Activated CD4-positive, alpha-beta T cell treated with anti-CD3 and anti-CD28 coated beads for 48 hours (primary cell): ENCODE measurements around the gene GBA2.
A peak's percentile ranks its signal among the peaks of the same experiment; 100 is the strongest.

Experiments used
- DNase-seq: peaks from one replicate; pipeline ENCODE4 v3.0.0-alpha.2; 2020

Gene GBA2

DNA sequence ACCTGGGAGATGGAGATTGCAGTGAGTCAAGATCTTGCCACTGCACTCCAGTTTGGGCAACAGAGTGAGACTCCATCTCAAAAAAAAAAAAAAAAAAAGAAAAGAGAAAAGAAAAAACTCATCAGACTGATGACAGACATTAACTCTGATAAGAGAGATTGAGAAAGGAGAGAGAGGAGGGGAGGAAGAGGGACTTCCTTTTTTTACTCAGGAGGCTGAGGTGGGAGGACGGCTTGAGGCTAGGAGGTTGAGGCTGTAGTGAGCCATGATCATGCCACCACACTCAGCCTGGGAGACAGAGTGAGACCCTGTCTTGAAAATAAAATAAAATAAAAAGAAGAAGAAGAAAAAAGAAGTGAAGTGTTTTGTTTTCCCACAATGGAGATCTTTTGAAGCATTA lies 14.8 kb upstream of the GBA2 start:
- no peak for DNase-seq

DNA sequence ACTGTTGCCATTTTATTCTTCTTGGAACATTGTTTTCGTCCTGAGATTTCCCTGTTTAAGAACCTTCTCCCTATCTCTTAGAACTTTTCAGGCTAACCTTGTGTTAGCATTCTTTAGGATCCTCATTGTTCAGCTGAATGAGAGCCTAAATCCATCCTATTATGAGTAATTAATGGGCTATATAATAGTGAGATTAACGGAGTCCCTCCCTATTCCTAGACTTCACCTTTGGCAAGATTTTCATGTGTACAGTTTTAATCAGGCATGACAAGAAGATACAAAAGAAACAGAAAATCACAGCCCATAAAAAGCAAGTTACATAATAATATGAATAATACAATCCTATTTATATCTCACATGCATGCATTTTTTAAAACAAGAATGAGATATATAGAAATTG lies 14.2 kb upstream of the GBA2 start:
- no peak for DNase-seq

GRCh38 chr9:35760651-35761050 lies 11.6 kb upstream of the GBA2 start:
- DNase-seq, result no peak

DNA sequence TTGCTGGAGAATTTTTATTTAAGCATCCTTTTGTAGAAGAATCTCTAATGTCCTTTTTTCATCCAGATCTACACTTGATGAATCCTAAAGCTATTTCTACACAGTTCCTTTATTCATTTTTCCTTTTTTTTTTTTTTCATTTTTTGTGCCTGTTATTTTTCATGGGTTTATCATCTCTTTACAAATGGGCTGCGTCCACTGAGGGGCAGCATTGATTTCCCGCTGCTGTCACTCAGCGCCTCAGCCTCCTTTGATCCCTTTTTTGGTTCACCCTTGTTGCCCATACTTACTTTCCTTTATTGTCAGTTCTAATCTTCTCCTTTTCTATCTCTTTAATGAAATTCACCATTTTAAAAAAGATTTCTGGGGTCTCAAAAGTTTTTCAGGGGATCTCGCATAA lies 10.8 kb upstream of the GBA2 start:
- no peak for DNase-seq

DNA sequence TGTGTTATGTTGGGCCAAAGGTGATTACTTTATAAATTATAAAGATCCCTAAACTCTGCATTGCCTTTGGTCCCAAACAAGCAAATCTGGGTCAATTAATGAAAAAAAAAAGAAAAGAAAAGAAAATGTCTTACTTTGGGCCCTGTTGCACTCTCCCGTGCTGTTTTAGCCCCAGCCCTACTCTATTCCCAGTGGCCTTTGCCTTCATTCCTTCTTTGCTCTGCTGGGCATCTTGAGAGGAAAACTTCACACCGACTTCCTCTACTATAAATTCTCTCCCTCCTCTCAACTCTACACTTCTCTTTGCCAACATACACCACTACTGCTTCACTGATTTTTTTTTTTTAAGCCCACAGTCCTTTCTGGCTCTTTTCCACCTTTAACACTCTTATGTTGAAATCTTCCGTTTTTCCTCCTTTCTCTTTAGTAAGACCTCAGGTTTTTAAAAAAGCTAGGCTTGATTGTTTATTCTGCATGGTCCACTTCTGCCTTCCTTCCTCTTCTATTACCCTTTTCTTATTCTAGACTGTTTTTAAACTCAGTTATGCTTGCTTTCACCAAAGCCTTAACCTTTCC lies 9.5 kb upstream of the GBA2 start:
- no peak for DNase-seq

DNA sequence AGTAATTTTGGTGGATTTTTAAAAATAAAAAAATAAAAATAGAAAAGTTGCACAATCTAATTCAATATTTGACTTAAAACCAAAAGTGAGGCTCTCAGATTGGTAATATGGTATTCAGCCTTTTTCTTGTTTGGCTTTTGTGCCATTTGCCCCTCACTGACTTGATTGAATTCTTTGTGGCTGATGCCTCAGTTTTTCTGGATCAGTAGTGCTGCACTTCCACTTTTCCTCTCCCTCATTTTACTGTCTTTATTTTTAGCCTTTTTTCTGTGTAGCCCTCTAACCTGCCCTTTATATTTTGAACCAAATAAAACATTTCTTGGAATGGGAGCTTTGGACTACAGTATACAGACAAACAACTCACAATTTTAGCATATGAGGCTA lies 8.9 kb upstream of the GBA2 start:
- DNase-seq, result no peak

GRCh38 chr9:35757226-35757891 lies 8.3 kb upstream of the GBA2 start:
- peak; percentile 28 for DNase-seq

DNA sequence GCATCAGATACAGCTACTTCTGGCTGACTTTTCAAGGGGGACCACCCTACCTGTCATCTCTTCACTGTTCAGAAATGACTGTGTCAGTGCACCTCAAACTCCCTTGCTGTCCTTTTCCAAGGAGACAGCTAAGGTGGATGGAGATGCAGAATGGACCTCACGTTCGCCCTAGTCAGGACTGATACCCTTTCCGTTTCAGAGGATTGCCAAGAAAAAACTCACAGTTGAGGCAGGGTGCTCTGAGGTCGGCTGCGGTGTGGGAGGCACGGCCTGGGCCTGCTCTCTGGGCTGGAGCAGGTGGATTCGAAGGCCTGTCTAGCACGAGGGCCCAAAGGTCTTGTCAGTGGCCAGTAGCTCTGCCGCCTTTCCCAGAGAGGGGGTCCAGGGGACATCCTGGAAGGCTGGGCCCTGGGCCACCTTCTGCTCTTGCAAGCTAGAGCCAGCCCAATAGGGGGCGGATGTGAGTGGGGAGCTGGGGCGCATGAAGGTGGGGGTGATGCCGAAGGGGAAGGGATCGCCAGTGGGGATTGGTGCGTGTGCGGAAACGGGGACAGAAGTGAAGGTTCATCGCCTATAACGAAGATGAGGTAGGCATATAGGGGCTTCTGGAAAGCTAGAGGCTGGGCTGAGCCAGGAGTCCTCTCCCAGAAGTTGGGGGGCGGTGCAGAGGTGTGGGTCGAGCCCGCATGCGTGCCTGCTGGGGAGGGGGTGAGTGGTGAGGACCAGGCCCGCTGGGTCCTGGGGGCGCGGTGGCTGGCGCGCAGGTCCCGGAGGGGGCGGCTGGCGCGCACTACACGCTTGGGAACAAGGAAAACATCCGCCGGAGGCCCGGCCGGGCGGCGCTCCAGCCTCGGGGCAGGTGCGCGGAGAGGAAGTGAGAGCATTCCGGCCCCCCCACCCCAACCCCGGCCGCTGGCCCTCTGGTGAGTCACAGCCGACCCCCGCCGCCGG lies 7.5 kb upstream of the GBA2 start:
- DNase-seq, result peak; percentile 90

- DNase-seq, result no peak
Observed at GRCh38 chr9:35755071-35755470, 6.0 kb upstream of the GBA2 start.

GRCh38 chr9:35754264-35754663 lies 5.2 kb upstream of the GBA2 start, which contains the start of gene MSMP:
Gene MSMP, minus strand, starts transcription at chr9:35754276. Its CDS starts 147 bp downstream, at chr9:35754129.
- DNase-seq, result no peak

DNA sequence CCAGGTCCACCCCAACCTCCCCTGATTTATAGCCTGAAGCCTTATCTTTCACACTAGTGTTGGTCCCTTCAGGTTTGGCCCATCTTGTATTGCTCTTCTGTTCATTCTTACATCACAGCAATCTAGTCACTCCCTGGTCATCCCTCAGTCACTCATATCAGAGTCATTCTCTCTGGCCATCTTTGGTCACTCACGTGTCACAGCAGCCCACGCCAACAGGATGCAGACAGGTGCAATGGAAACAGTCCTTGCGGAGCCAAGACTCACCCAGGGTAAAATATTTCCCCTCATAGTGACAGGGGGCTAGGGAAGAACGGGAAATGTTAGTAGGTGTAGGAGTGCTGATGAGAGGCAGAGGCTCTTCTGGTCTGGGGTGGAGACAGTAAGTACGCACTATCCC lies 4.4 kb upstream of the GBA2 start:
- no peak for DNase-seq

GRCh38 chr9:35750256-35750531 lies 1.2 kb upstream of the GBA2 start:
- no peak for DNase-seq

DNA sequence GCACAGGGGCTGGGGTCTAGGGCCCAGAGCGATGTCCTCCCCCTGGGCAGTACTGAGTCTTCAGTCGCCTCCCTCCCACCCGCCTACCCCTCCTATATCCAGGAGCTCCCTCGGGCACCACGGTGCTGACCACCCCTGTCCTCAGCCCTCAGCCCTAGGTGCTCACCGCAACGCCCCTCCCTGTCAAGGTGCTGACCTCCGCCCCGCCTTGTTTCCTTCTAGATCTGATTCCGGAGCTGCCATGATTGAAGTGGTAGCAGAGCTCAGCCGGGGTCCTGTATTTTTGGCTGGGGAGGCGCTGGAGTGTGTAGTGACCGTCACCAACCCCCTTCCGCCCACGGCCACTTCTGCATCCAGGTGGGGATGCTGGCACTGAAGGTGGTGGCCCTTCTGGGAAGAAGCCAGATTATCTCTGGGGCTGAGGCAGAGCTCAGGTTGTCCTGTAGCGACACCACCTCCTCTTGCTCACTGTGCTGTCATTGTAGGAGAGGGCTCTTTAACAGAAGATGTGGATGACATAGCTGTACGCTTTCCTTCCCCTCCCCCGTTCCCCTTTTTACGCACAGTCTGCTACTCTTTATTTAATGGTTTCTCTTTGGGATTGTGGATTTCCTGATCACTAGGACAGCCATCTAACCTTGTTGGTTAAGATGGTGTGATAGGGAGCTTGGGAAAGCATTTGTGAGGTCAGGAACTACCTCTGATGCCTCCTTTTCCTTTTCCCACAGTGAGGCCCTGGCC lies 657 bp upstream of the GBA2 start:
- DNase-seq, result peak; percentile 53

DNA sequence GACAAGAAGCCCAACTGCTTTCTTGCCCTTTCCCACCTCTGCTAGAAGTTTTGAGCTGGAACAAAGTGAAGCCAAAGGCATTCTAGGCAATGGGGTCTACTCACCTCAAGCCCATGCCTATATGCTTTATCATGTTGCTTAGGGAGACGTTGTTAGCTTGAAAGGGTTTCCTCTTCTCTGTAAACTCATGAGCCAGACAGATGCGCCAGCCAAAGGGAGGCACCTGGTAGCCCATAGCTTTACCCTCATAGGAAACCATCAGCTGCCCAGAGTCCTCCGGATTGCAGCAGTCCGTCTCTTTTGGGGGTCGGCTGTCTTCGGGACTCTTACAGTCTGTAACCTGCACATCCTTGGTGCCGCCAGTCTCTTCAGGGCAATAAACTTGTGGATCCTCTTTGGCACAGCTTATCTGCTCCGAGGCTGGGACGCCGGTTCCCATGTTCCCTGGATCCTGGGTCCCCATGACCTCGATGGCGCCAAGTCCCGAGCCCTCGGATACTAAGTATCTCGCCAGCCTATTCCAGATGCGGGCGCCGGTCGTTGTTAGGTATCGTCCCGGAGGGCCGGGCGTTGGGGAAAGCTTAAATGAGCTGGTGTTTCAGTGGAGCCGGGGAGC lies 678 bp downstream of the GBA2 start:
- DNase-seq, result peak; percentile 15

DNA sequence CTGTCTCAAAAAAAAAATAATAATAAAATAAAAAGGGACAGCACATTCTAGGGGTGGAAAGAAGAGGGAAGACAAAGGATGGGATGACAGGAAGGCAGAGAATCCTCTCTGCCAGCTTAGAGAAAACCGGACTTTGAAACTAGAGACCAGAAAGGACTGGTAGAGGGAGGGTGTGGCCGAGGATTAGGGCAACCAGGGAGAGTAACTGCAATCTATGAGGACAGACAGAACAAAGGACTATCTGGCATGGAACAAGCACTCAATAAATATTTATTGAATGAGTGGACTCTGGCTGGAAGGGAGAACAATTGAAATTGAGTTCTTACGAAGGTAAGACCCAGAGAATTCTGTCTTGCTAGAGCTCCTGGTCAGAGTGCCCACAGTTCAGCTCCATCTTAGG lies 2.4 kb downstream of the GBA2 start:
- no peak for DNase-seq

- no peak for DNase-seq
Observed at GRCh38 chr9:35745569-35745968, 3.5 kb downstream of the GBA2 start.

DNA sequence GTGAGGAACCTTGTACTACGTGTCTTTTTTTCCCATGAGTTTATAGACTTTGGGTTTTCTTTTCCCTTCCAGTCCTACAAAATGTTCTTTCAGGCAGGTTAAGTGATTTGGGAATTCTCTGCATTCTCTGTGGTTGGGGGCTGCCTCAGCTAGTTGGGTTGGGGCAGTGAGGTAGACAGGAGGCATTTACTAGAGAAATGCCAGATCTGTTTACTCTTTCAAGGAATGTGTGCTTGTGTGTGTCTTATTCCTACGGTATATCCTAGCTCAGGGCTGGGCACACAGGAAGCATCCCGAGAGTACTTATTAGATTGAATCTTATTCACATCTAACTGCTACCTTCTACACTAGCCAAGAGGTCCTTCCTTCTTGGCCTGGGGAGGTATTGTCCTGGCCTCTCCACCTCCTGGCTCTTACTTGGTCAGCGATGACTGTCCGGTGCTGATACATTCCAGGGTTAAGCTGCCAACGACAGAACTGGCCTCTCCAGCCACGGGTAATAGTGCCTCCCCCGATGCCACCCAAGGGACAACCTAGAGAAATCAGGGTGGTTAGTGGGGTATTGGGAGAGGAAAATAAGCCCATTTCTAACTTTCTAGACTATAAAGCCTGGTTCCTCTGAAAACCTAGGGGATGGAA lies 5.0 kb downstream of the GBA2 start:
- DNase-seq, result no peak

- no peak for DNase-seq
Observed at GRCh38 chr9:35743452-35743851, 5.6 kb downstream of the GBA2 start.

GRCh38 chr9:35741740-35742139 lies 7.3 kb downstream of the GBA2 start:
- DNase-seq, result no peak

- no peak for DNase-seq
Observed at GRCh38 chr9:35740243-35740642, 8.8 kb downstream of the GBA2 start.

- no peak for DNase-seq
Observed at GRCh38 chr9:35738924-35739323, 10.1 kb downstream of the GBA2 start.

DNA sequence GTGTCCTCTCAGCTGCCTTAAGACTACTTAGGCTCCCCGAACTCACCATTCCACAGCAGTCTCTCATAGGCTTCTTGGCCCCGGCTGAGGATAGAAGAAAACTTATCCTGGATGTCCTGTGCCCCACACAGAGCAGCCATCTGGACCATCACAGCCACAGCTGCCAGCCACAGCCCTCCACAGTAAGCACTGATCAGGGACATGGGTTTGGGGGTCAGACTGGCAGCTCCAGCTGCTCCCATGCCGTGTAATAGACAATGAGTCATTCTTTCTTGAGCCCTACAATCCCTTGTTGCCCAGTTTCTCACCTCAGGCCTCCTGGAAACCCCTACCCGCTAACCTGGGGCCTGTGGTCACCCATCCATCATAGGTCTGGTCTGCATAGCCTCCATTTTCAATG lies 10.8 kb downstream of the GBA2 start:
- no peak for DNase-seq

GRCh38 chr9:35737143-35737542 lies 11.9 kb downstream of the GBA2 start:
- DNase-seq, result no peak
